Sciatic nerve (tissue), 2 donors: ENCODE results near the gene DCAF11. TPM values are rescaled to one million over a fixed set of nuclear protein-coding genes. Genes with fewer than 3 reads are reported as not detected.

Experiments
- ATAC-seq: fragments of 200-7000 bp; cut with Tn5 transposase; one replicate; pipeline ENCODE4 v1.9.1; 2020; ENCODE audit warnings: mild to moderate bottlenecking, moderate library complexity
- DNase-seq: peaks from one replicate; pipeline ENCODE4 v3.0.0-alpha.2; 2020; ENCODE audit warnings: low spot score
- intact Hi-C: fragments of 100-400 bp; cut with DNase I; formaldehyde crosslinking; loops from one replicate; pipeline ENCODE4 v1.14.2; 2022
- total RNA-seq: library from RNA; stranded (reverse); fragmentation: NEBNext Ultra II Directional; extraction: Animal tissue kit (Norgen Biotek cat#: 25700); gene quantifications from one replicate; pipeline ENCODE4 v1.2.1, GENCODE V29; 2021
- donor health status: DM: no; HTN: no; CAD: no.
- donor health status: DM: no; HTN: no; CAD: no.

The DCAF11 gene
- total RNA-seq, 1 donor from 2014 or later = 47.6 TPM

- DNase-seq = no peak
- intact Hi-C loops = no loop called here
- no peak for ATAC-seq
These were observed 1.2 kb upstream of the DCAF11 start for GRCh38 chr14:24113379-24113800.

- ATAC-seq (peak; percentile 59), DNase-seq (peak; percentile 89)
- intact Hi-C loops = no loop called here
These were observed 611 bp upstream of the DCAF11 start for GRCh38 chr14:24113801-24114531.

GRCh38 chr14:24115422-24116127 lies 998 bp downstream of the DCAF11 start:
- intact Hi-C loops = no loop called here

GRCh38 chr14:24116128-24116814 lies 1.7 kb downstream of the DCAF11 start:
- intact Hi-C loops = no loop called here

More at GRCh38 chr14:24115422-24116127, 998 bp downstream of the DCAF11 start:
- ATAC-seq (no peak), DNase-seq (no peak)

GRCh38 chr14:24117179-24117578 lies 2.6 kb downstream of the DCAF11 start:
- DNase-seq (no peak), ATAC-seq (no peak)
- intact Hi-C loops = no loop called here

More at GRCh38 chr14:24116128-24116814, 1.7 kb downstream of the DCAF11 start:
- no peak for DNase-seq
- no peak for ATAC-seq

- intact Hi-C loops = no loop called here
- ATAC-seq (no peak), DNase-seq (no peak)
These were observed 5.1 kb downstream of the DCAF11 start for GRCh38 chr14:24119691-24120090.

GRCh38 chr14:24121210-24121609 lies 6.6 kb downstream of the DCAF11 start:
- intact Hi-C loops = no loop called here
- no peak for DNase-seq
- no peak for ATAC-seq

GRCh38 chr14:24122416-24122815 lies 7.8 kb downstream of the DCAF11 start:
- no peak for DNase-seq
- ATAC-seq = no peak
- intact Hi-C loops = no loop called here

GRCh38 chr14:24122898-24123297 lies 8.3 kb downstream of the DCAF11 start:
- DNase-seq = no peak
- ATAC-seq = no peak
- intact Hi-C loops = no loop called here

GRCh38 chr14:24123424-24124417 lies 9.1 kb downstream of the DCAF11 start:
- no peak for ATAC-seq
- DNase-seq = no peak
- intact Hi-C loops = no loop called here

- intact Hi-C loops = no loop called here
- ATAC-seq = no peak
- DNase-seq = no peak
These were observed 12.4 kb downstream of the DCAF11 start for GRCh38 chr14:24126939-24127338.

- ATAC-seq (no peak), DNase-seq (no peak)
- intact Hi-C loops = no loop called here
These were observed 13.1 kb downstream of the DCAF11 start for GRCh38 chr14:24127673-24128072.

- intact Hi-C loops = no loop called here
- ATAC-seq = no peak
- no peak for DNase-seq
These were observed 14.9 kb downstream of the DCAF11 start for GRCh38 chr14:24129410-24129998.

GRCh38 chr14:24130380-24130716 lies 15.8 kb downstream of the DCAF11 start, which contains the start of gene FITM1:
Gene FITM1, plus strand, starts transcription at chr14:24130659. Its CDS starts 905 bp downstream, at chr14:24131564.
- intact Hi-C loops = no loop called here
- DNase-seq = no peak
- ATAC-seq = no peak

GRCh38 chr14:24130717-24131548 lies 16.4 kb downstream of the DCAF11 start:
- intact Hi-C loops = no loop called here
- ATAC-seq (no peak), DNase-seq (no peak)

GRCh38 chr14:24131549-24131966 lies 17.0 kb downstream of the DCAF11 start:
- ATAC-seq (no peak), DNase-seq (no peak)
- intact Hi-C loops = no loop called here

GRCh38 chr14:24132061-24132685 lies 17.6 kb downstream of the DCAF11 start:
- ATAC-seq (no peak), DNase-seq (no peak)
- intact Hi-C loops = no loop called here
